HEK293T (cell line): ENCODE data around the gene IL32.

Source experiments
- CTCF ChIA-PET: fragments of 350-600 bp; formaldehyde crosslinking; extraction: SDS; loops from one replicate; lab custom pipeline; 2021; ENCODE audit warnings: antibody characterized with exemption, inconsistent platforms; lab: Yijun Ruan, JAX
- POLR2A ChIA-PET: fragments of 350-600 bp; formaldehyde crosslinking; extraction: SDS; loops from one replicate; lab custom pipeline; 2020; ENCODE audit warnings: antibody characterized with exemption, inconsistent platforms; lab: Yijun Ruan, JAX
- DNase-seq: peaks from one replicate; pipeline ENCODE4 v3.0.0; 2012; ENCODE audit warnings: mixed read lengths; ENCODE audit errors: extremely low spot score
- ARNT ChIP-seq: fragments of 450-650 bp; IDR thresholded peaks from 2 replicates; pipeline ENCODE4 v1.6.1; 2017; ENCODE audit warnings: mild to moderate bottlenecking
- CTBP1 ChIP-seq: fragments of 450-650 bp; IDR thresholded peaks from 2 replicates; pipeline ENCODE4 v1.6.1; 2016; ENCODE audit warnings: borderline replicate concordance
- ELF4 ChIP-seq: fragments of 450-650 bp; IDR thresholded peaks from 2 replicates; pipeline ENCODE4 v1.6.1; 2017; ENCODE audit warnings: antibody characterized with exemption
- FOXA1 ChIP-seq: fragments of 450-650 bp; IDR thresholded peaks from 2 replicates; pipeline ENCODE4 v1.6.1; 2016; ENCODE audit warnings: mild to moderate bottlenecking
- FOXK2 ChIP-seq: fragments of 450-650 bp; IDR thresholded peaks from 2 replicates; pipeline ENCODE4 v1.6.1; 2016; ENCODE audit warnings: mild to moderate bottlenecking
- FOXM1 ChIP-seq: fragments of 450-650 bp; IDR thresholded peaks from 2 replicates; pipeline ENCODE4 v1.6.1; 2017; ENCODE audit warnings: mild to moderate bottlenecking, borderline replicate concordance
- HDGF ChIP-seq: fragments of 450-650 bp; IDR thresholded peaks from 2 replicates; pipeline ENCODE4 v1.6.1; 2017; ENCODE audit warnings: antibody characterized with exemption, borderline replicate concordance
- L3MBTL2 ChIP-seq: fragments of 450-650 bp; conservative IDR thresholded peaks from 2 replicates; pipeline ENCODE4 v1.6.1; 2016; ENCODE audit warnings: mild to moderate bottlenecking
- LEF1 ChIP-seq: fragments of 450-650 bp; IDR thresholded peaks from 2 replicates; pipeline ENCODE4 v1.6.1; 2017; ENCODE audit warnings: mild to moderate bottlenecking, borderline replicate concordance
- NFRKB ChIP-seq: fragments of 450-650 bp; IDR thresholded peaks from 2 replicates; pipeline ENCODE4 v1.6.1; 2016; ENCODE audit warnings: mild to moderate bottlenecking, moderate library complexity
- SP1 ChIP-seq: fragments of 450-650 bp; IDR thresholded peaks from 2 replicates; pipeline ENCODE4 v1.6.1; 2017
- SUZ12 ChIP-seq: fragments of 450-650 bp; IDR thresholded peaks from 2 replicates; pipeline ENCODE4 v1.6.1; 2016; ENCODE audit warnings: mild to moderate bottlenecking
- TARDBP ChIP-seq: fragments of 450-650 bp; IDR thresholded peaks from 2 replicates; pipeline ENCODE4 v1.6.1; 2016
- ZNF384 ChIP-seq: fragments of 450-650 bp; IDR thresholded peaks from 2 replicates; pipeline ENCODE4 v1.6.1; 2016
- TF ChIP-seq, protein P1 (sequence below): fragments of 450-650 bp; IDR thresholded peaks from 2 replicates; pipeline ENCODE4 v1.6.1; 2016

IL32 gene

GRCh38 chr16:3084969-3085670 lies 19.7 kb downstream of the IL32 start:
- CTCF ChIA-PET, result interaction anchor here (0.7 kb wide), 1 partner anchor 1144 kb away, joined by 3 read pairs; no protein-coding TSS in a partner anchor
- no peak for TF ChIP-seq FOXA1
- no peak for TF ChIP-seq FOXK2
- TF ChIP-seq SUZ12, result no peak
- no peak for TF ChIP-seq NFRKB
- no peak for TF ChIP-seq ZNF384
- TF ChIP-seq, protein P1, sequence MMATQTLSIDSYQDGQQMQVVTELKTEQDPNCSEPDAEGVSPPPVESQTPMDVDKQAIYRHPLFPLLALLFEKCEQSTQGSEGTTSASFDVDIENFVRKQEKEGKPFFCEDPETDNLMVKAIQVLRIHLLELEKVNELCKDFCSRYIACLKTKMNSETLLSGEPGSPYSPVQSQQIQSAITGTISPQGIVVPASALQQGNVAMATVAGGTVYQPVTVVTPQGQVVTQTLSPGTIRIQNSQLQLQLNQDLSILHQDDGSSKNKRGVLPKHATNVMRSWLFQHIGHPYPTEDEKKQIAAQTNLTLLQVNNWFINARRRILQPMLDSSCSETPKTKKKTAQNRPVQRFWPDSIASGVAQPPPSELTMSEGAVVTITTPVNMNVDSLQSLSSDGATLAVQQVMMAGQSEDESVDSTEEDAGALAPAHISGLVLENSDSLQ, result no peak
- no peak for TF ChIP-seq TARDBP
- DNase-seq, result no peak
- POLR2A ChIA-PET, result no interaction called here

GRCh38 chr16:3085868-3086595 lies 20.6 kb downstream of the IL32 start:
- TF ChIP-seq SUZ12 (no peak), TARDBP (no peak), SP1 (no peak), FOXK2 (no peak), CTBP1 (no peak), FOXA1 (no peak), NFRKB (no peak), HDGF (no peak), ZNF384 (no peak)
- TF ChIP-seq, protein P1, result no peak
- CTCF ChIA-PET, result interaction anchor here (0.7 kb wide), 1 partner anchor 1145 kb away, joined by 3 read pairs; no protein-coding TSS in a partner anchor
- POLR2A ChIA-PET, result no interaction called here
- DNase-seq, result no peak

DNA sequence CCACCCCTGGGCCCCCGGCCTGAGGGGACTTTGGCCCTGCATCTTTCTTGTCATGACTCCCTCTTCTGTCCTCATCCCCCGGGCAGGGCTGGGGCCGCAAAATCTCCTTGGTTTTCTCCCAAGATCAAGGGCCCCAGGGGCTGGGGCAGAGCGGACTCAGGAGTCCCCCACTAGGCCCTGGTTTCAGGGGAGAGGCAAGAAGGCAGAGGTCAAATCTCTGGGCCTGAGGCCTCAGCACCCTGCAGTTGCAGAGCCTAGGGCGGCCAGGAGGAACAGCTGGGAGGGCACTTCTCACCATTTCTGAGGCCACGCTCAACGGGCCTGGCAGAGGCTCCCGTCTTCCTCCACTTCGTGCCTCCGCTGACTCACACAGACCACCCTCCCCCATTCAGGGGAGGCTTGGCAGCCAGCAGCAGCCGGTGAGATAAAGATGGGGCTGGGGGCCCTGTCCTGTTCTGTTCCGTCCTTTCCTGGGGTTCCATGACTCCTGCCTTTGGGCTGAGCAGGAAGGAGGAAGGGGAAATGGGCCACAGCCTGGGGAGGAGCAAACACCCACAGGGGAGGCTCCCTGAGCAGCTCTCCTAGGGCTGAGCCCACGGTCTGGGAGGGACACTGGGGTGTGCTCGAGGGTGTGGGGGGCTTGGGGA lies 21.3 kb downstream of the IL32 start:
- ChIA-PET CTCF (interaction anchor here (0.5 to 1.5 kb wide), 4 partner anchors 46 to 233 kb away, joined by 3 to 4 read pairs (median 3); no protein-coding TSS in a partner anchor), POLR2A (interaction anchor here (0.6 to 1.2 kb wide), 3 partner anchors 28 to 67 kb away, joined by 3 to 6 read pairs (median 3); partner anchors contain the start of gene TNFRSF12A)
- DNase-seq, result no peak
- TF ChIP-seq LEF1, result no peak

GRCh38 chr16:3087243-3088235 lies 22.1 kb downstream of the IL32 start:
- DNase-seq, result no peak
- TF ChIP-seq, protein P1, result no peak
- TF ChIP-seq ARNT (no peak), SP1 (no peak), FOXA1 (no peak), FOXM1 (no peak), HDGF (no peak), ZNF384 (no peak), FOXK2 (no peak), LEF1 (no peak), ELF4 (no peak), CTBP1 (no peak), NFRKB (no peak), L3MBTL2 (no peak), SUZ12 (no peak)
- CTCF ChIA-PET, result interaction anchor here (0.5 to 1.5 kb wide), 4 partner anchors 45 to 233 kb away, joined by 3 to 4 read pairs (median 3); no protein-coding TSS in a partner anchor

DNA sequence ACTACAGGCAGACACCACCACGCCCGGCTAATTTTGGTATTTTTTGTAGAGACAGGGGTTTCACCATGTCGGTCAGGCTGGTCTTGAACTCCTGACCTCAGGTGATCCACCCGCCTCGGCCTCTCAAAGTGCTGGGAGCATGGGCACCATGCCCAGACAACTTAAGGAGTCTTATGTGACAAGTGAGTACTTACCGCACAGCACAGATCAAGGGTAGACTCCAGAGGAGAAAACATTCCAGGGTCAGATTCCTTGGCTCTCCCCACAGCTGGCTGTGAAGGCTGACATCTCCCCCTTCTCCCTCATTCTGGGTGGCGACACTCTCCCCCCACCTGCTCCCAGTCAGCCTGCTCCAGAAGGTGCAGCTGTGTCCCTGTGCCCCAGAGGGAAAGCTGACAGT lies 23.0 kb downstream of the IL32 start:
- CTCF ChIA-PET, result no interaction called here
- no peak for DNase-seq
- TF ChIP-seq FOXK2, result no peak
- no peak for TF ChIP-seq FOXA1
- POLR2A ChIA-PET, result interaction anchor here (1.2 kb wide), 1 partner anchor 68 kb away, joined by 4 read pairs; the partner anchor contains the start of gene TNFRSF12A

More at GRCh38 chr16:3087243-3088235, 22.1 kb downstream of the IL32 start:
- POLR2A ChIA-PET, result interaction anchor here (0.6 to 1.2 kb wide), 4 partner anchors 25 to 67 kb away, joined by 3 to 6 read pairs (median 3); partner anchors contain the start of genes TNFRSF12A and ZNF205
